HEK293 (cell line): ENCODE measurements around the gene IDH3A.

Source experiments
- CTCF ChIA-PET: fragments of 350-600 bp; formaldehyde crosslinking; extraction: SDS; loops from one replicate; lab custom pipeline; 2021; ENCODE audit warnings: antibody characterized with exemption; lab: Yijun Ruan, JAX
- POLR2A ChIA-PET: fragments of 300-600 bp; formaldehyde crosslinking; extraction: SDS; loops from one replicate; lab custom pipeline; 2020; ENCODE audit warnings: antibody characterized with exemption, inconsistent platforms; lab: Yijun Ruan, JAX
- H3K27ac ChIP-seq: fragments of 200-500 bp; sonication (Bioruptor generic); 2 replicates; pipeline ENCODE4 v1.5.1; 2014; ENCODE audit warnings: low read depth, low read length, control low read depth, inconsistent platforms; ENCODE audit errors: extremely low read depth
- H3K36me3 ChIP-seq, 2 experiments: fragments of 200-500 bp in 1 of 2; sonication (Bioruptor generic) in 1 of 2; 1 replicate in 1 of 2; 2 replicates in 1 of 2; pipeline ENCODE4 v1.5.1; 2014 to 2017; ENCODE audit warnings: inconsistent platforms in 2 of 2, low read length in 2 of 2; ENCODE audit not compliant: control insufficient read depth in 2 of 2, insufficient read depth in 1 of 2
- H3K4me1 ChIP-seq: fragments of 200-500 bp; sonication (Bioruptor generic); 2 replicates; pipeline ENCODE4 v1.5.1; 2014; ENCODE audit warnings: mild to moderate bottlenecking, low read length, inconsistent platforms; ENCODE audit not compliant: control insufficient read depth, insufficient read depth
- H3K4me3 ChIP-seq: 2 replicates; pipeline ENCODE4 v1.5.1; 2011; ENCODE audit warnings: low read depth, mild to moderate bottlenecking, control low read depth, low read length, moderate library complexity
- H3K9me3 ChIP-seq: fragments of 200-500 bp; sonication (Bioruptor generic); 2 replicates; pipeline ENCODE4 v1.5.1; 2014; ENCODE audit warnings: low read depth, low read length, inconsistent platforms; ENCODE audit not compliant: control insufficient read depth, insufficient read depth
- GLI4 ChIP-seq: fragments of 450-650 bp; formaldehyde crosslinking; IDR thresholded peaks from 2 replicates; pipeline ENCODE4 v1.5.1; 2016; ENCODE audit warnings: missing biosample characterization, missing genetic modification characterization
- HIC1 ChIP-seq: fragments of 450-650 bp; formaldehyde crosslinking; IDR thresholded peaks from 2 replicates; pipeline ENCODE4 v1.5.1; 2016; ENCODE audit warnings: missing biosample characterization, missing genetic modification characterization
- HOXA7 ChIP-seq: sonication (generic); formaldehyde crosslinking; IDR thresholded peaks from 2 replicates; pipeline ENCODE4 v1.8.1; 2022; ENCODE audit warnings: missing genetic modification reagents, borderline replicate concordance
- HOXC10 ChIP-seq: sonication (generic); formaldehyde crosslinking; IDR thresholded peaks from 2 replicates; pipeline ENCODE4 v1.8.1; 2023; ENCODE audit warnings: mild to moderate bottlenecking, missing genetic modification reagents
- HOXD13 ChIP-seq: sonication (generic); formaldehyde crosslinking; IDR thresholded peaks from 2 replicates; pipeline ENCODE4 v1.8.0; 2022; ENCODE audit warnings: missing genetic modification reagents, borderline replicate concordance
- KLF10 ChIP-seq: fragments of 450-650 bp; IDR thresholded peaks from 2 replicates; pipeline ENCODE4 v1.5.1; 2018; ENCODE audit warnings: missing biosample characterization, mild to moderate bottlenecking, missing genetic modification characterization
- MEIS1 ChIP-seq: sonication (generic); formaldehyde crosslinking; IDR thresholded peaks from 2 replicates; pipeline ENCODE4 v1.8.1; 2022; ENCODE audit warnings: missing genetic modification reagents, mild to moderate bottlenecking, borderline replicate concordance
- ZFP41 ChIP-seq: fragments of 450-650 bp; formaldehyde crosslinking; IDR thresholded peaks from 2 replicates; pipeline ENCODE4 v1.5.1; 2016; ENCODE audit warnings: missing biosample characterization, missing genetic modification characterization, borderline replicate concordance
- ZNF132 ChIP-seq: fragments of 450-650 bp; formaldehyde crosslinking; IDR thresholded peaks from 2 replicates; pipeline ENCODE4 v1.5.1; 2017; ENCODE audit warnings: missing biosample characterization, missing genetic modification characterization, borderline replicate concordance
- ZNF221 ChIP-seq: fragments of 450-650 bp; formaldehyde crosslinking; IDR thresholded peaks from 2 replicates; pipeline ENCODE4 v1.5.1; 2017; ENCODE audit warnings: missing biosample characterization, missing genetic modification characterization, borderline replicate concordance
- ZNF302 ChIP-seq: fragments of 450-650 bp; formaldehyde crosslinking; IDR thresholded peaks from 2 replicates; pipeline ENCODE4 v1.5.1; 2016; ENCODE audit warnings: missing biosample characterization, missing genetic modification characterization, low read depth
- ZNF473 ChIP-seq: fragments of 450-650 bp; formaldehyde crosslinking; IDR thresholded peaks from 2 replicates; pipeline ENCODE4 v1.5.1; 2017; ENCODE audit warnings: missing biosample characterization, missing genetic modification characterization
- ZNF488 ChIP-seq: fragments of 450-650 bp; formaldehyde crosslinking; IDR thresholded peaks from 2 replicates; pipeline ENCODE4 v1.5.1; 2016; ENCODE audit warnings: missing biosample characterization, missing genetic modification characterization
- ZNF521 ChIP-seq: fragments of 450-650 bp; formaldehyde crosslinking; IDR thresholded peaks from 2 replicates; pipeline ENCODE4 v1.5.1; 2017; ENCODE audit warnings: missing biosample characterization, mild to moderate bottlenecking, missing genetic modification characterization
- ZNF555 ChIP-seq: fragments of 450-650 bp; formaldehyde crosslinking; conservative IDR thresholded peaks from 2 replicates; pipeline ENCODE4 v1.5.1; 2017; ENCODE audit warnings: missing biosample characterization, mild to moderate bottlenecking, missing genetic modification characterization, inconsistent platforms
- ZNF660 ChIP-seq: fragments of 450-650 bp; IDR thresholded peaks from 2 replicates; pipeline ENCODE4 v1.5.1; 2018; ENCODE audit warnings: missing biosample characterization, mild to moderate bottlenecking, missing genetic modification characterization
- ZNF701 ChIP-seq: fragments of 450-650 bp; formaldehyde crosslinking; IDR thresholded peaks from 2 replicates; pipeline ENCODE4 v1.5.1; 2016; ENCODE audit warnings: missing biosample characterization, missing genetic modification characterization
- ZXDB ChIP-seq: fragments of 450-650 bp; formaldehyde crosslinking; IDR thresholded peaks from 2 replicates; pipeline ENCODE4 v1.5.1; 2016; ENCODE audit warnings: missing biosample characterization, missing genetic modification characterization
- TF ChIP-seq, protein P1 (sequence below): fragments of 450-650 bp; formaldehyde crosslinking; IDR thresholded peaks from 2 replicates; pipeline ENCODE4 v1.5.1; 2016; ENCODE audit warnings: missing biosample characterization, missing genetic modification characterization, low read depth
- TF ChIP-seq, protein P2 (sequence below): fragments of 450-650 bp; formaldehyde crosslinking; IDR thresholded peaks from 2 replicates; pipeline ENCODE4 v1.5.1; 2017; ENCODE audit warnings: missing biosample characterization, missing genetic modification characterization
- TF ChIP-seq, protein P3 (sequence below): fragments of 450-650 bp; formaldehyde crosslinking; IDR thresholded peaks from 2 replicates; pipeline ENCODE4 v1.5.1; 2016; ENCODE audit warnings: missing biosample characterization, missing genetic modification characterization, borderline replicate concordance
- TF ChIP-seq, protein P4 (sequence below): fragments of 450-650 bp; formaldehyde crosslinking; IDR thresholded peaks from 2 replicates; pipeline ENCODE4 v1.5.1; 2017; ENCODE audit warnings: missing biosample characterization, missing genetic modification characterization

The IDH3A gene

GRCh38 chr15:78182821-78183220 lies 33.7 kb downstream of the IDH3A start (continued):
- TF ChIP-seq ZNF660 = no peak
- no peak for TF ChIP-seq HOXD13 (CRISPR knock-in tag)
- TF ChIP-seq, protein P1, sequence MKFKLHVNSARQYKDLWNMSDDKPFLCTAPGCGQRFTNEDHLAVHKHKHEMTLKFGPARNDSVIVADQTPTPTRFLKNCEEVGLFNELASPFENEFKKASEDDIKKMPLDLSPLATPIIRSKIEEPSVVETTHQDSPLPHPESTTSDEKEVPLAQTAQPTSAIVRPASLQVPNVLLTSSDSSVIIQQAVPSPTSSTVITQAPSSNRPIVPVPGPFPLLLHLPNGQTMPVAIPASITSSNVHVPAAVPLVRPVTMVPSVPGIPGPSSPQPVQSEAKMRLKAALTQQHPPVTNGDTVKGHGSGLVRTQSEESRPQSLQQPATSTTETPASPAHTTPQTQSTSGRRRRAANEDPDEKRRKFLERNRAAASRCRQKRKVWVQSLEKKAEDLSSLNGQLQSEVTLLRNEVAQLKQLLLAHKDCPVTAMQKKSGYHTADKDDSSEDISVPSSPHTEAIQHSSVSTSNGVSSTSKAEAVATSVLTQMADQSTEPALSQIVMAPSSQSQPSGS (tag by site-specific recombination) = no peak
- TF ChIP-seq MEIS1 (CRISPR knock-in tag) = no peak
- no peak for TF ChIP-seq KLF10

- H3K27ac ChIP-seq = no peak overlapping the region
- POLR2A ChIA-PET = no interaction called here
- TF ChIP-seq, protein P2, sequence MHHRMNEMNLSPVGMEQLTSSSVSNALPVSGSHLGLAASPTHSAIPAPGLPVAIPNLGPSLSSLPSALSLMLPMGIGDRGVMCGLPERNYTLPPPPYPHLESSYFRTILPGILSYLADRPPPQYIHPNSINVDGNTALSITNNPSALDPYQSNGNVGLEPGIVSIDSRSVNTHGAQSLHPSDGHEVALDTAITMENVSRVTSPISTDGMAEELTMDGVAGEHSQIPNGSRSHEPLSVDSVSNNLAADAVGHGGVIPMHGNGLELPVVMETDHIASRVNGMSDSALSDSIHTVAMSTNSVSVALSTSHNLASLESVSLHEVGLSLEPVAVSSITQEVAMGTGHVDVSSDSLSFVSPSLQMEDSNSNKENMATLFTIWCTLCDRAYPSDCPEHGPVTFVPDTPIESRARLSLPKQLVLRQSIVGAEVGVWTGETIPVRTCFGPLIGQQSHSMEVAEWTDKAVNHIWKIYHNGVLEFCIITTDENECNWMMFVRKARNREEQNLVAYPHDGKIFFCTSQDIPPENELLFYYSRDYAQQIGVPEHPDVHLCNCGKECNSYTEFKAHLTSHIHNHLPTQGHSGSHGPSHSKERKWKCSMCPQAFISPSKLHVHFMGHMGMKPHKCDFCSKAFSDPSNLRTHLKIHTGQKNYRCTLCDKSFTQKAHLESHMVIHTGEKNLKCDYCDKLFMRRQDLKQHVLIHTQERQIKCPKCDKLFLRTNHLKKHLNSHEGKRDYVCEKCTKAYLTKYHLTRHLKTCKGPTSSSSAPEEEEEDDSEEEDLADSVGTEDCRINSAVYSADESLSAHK (tag by site-specific recombination) = no peak
- TF ChIP-seq ZNF555 (tag by site-specific recombination) (no peak), HOXA7 (CRISPR knock-in tag) (no peak), ZNF521 (tag by site-specific recombination) (no peak), ZNF221 (no peak), ZNF132 (tag by site-specific recombination) (no peak), HIC1 (tag by site-specific recombination) (no peak), ZNF473 (tag by site-specific recombination) (no peak), ZXDB (tag by site-specific recombination) (no peak), ZNF701 (tag by site-specific recombination) (no peak), KLF10 (no peak), ZNF302 (no peak), GLI4 (tag by site-specific recombination) (no peak), HOXC10 (CRISPR knock-in tag) (no peak), ZFP41 (tag by site-specific recombination) (no peak), ZNF488 (tag by site-specific recombination) (no peak)
- TF ChIP-seq, protein P3, sequence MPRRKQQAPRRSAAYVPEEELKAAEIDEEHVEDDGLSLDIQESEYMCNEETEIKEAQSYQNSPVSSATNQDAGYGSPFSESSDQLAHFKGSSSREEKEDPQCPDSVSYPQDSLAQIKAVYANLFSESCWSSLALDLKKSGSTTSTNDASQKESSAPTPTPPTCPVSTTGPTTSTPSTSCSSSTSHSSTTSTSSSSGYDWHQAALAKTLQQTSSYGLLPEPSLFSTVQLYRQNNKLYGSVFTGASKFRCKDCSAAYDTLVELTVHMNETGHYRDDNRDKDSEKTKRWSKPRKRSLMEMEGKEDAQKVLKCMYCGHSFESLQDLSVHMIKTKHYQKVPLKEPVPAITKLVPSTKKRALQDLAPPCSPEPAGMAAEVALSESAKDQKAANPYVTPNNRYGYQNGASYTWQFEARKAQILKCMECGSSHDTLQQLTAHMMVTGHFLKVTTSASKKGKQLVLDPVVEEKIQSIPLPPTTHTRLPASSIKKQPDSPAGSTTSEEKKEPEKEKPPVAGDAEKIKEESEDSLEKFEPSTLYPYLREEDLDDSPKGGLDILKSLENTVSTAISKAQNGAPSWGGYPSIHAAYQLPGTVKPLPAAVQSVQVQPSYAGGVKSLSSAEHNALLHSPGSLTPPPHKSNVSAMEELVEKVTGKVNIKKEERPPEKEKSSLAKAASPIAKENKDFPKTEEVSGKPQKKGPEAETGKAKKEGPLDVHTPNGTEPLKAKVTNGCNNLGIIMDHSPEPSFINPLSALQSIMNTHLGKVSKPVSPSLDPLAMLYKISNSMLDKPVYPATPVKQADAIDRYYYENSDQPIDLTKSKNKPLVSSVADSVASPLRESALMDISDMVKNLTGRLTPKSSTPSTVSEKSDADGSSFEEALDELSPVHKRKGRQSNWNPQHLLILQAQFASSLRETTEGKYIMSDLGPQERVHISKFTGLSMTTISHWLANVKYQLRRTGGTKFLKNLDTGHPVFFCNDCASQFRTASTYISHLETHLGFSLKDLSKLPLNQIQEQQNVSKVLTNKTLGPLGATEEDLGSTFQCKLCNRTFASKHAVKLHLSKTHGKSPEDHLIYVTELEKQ (tag by site-specific recombination) = no peak
- TF ChIP-seq, protein P4, sequence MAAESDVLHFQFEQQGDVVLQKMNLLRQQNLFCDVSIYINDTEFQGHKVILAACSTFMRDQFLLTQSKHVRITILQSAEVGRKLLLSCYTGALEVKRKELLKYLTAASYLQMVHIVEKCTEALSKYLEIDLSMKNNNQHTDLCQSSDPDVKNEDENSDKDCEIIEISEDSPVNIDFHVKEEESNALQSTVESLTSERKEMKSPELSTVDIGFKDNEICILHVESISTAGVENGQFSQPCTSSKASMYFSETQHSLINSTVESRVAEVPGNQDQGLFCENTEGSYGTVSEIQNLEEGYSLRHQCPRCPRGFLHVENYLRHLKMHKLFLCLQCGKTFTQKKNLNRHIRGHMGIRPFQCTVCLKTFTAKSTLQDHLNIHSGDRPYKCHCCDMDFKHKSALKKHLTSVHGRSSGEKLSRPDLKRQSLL (tag by site-specific recombination) = no peak
- H3K9me3 ChIP-seq = no peaks in the 10 kb centered on the region; the same call in 1 of the 2 replicates
- H3K4me3 ChIP-seq = no peak overlapping the region
- no peaks in the 10 kb centered on the region for H3K36me3 ChIP-seq
- H3K4me1 ChIP-seq = no peaks in the 10 kb centered on the region
- CTCF ChIA-PET = interaction anchor here (0.6 to 4.4 kb wide), 5 partner anchors 47 to 599 kb away, joined by 3 to 54 read pairs (median 3); no protein-coding TSS in a partner anchor
These were observed 43.8 kb downstream of the IDH3A start for GRCh38 chr15:78192826-78193594.
